Activated CD4-positive, alpha-beta T cell treated with anti-CD3 and anti-CD28 coated beads, Interleukin-2, amount 10 ng/mL, durations not matched to agents 7 days and 5 days (primary cell): ENCODE measurements around the gene ST7L. TPM values are rescaled to one million over a fixed set of nuclear protein-coding genes. Genes with fewer than 3 reads are reported as not detected.

ENCODE experiments used
- CTCF ChIA-PET: fragments of 350-600 bp; sonication (Branson Sonifier 250); formaldehyde crosslinking; loops from one replicate; lab custom pipeline; 2021; ENCODE audit warnings: antibody characterized with exemption; lab: Charles Lee
- POLR2A ChIA-PET: fragments of 350-600 bp; sonication (Branson Sonifier 250); formaldehyde crosslinking; loops from one replicate; lab custom pipeline; 2021; ENCODE audit warnings: antibody characterized with exemption; lab: Charles Lee
- DNase-seq: peaks from one replicate; pipeline ENCODE4 v3.0.0-alpha.2; 2020
- H3K27ac Mint-ChIP-seq: one replicate; pipeline ENCODE4 v1.8.0; 2021; ENCODE audit warnings: mild to moderate bottlenecking, moderate library complexity, mixed read lengths
- H3K27me3 Mint-ChIP-seq: one replicate; pipeline ENCODE4 v1.8.0; 2021; ENCODE audit warnings: mixed read lengths
- H3K36me3 Mint-ChIP-seq: one replicate; pipeline ENCODE4 v1.8.0; 2021; ENCODE audit warnings: low read depth, mixed read lengths
- H3K4me1 Mint-ChIP-seq: one replicate; pipeline ENCODE4 v1.8.0; 2021; ENCODE audit warnings: mixed read lengths
- H3K4me3 Mint-ChIP-seq: one replicate; pipeline ENCODE4 v1.8.0; 2021; ENCODE audit warnings: mild to moderate bottlenecking, moderate library complexity, mixed read lengths
- H3K9me3 Mint-ChIP-seq: one replicate; pipeline ENCODE4 v1.8.0; 2021; ENCODE audit warnings: mixed read lengths
- total RNA-seq, 2 experiments: library from RNA; stranded (reverse); gene quantifications; one replicate each; pipeline ENCODE4 v1.2.3, GENCODE V29; 2021

The ST7L gene
- total RNA-seq, 2 experiments from 2014 or later, result 13.8 to 18.5 TPM

- Mint-ChIP-seq H3K4me1 (peaks cover 6% of the 10 kb centered on the region), H3K27me3 (no peaks in the 10 kb centered on the region), H3K27ac (no peak overlapping the region), H3K36me3 (no peaks in the 10 kb centered on the region), H3K9me3 (no peaks in the 10 kb centered on the region), H3K4me3 (no peak overlapping the region)
- ChIA-PET CTCF (no interaction called here), POLR2A (no interaction called here)
- no peak for DNase-seq
Measured at GRCh38 chr1:112558634-112559033, 60.3 kb downstream of the ST7L start.

- POLR2A ChIA-PET, result no interaction called here
- H3K36me3 Mint-ChIP-seq, result no peaks in the 10 kb centered on the region
- CTCF ChIA-PET, result no interaction called here
- H3K4me1 Mint-ChIP-seq, result peaks cover 6% of the 10 kb centered on the region
- H3K4me3 Mint-ChIP-seq, result no peak overlapping the region
- no peaks in the 10 kb centered on the region for H3K27me3 Mint-ChIP-seq
- no peaks in the 10 kb centered on the region for H3K9me3 Mint-ChIP-seq
- no peak overlapping the region for H3K27ac Mint-ChIP-seq
- DNase-seq, result no peak
Measured at GRCh38 chr1:112557385-112557784, 61.6 kb downstream of the ST7L start.

GRCh38 chr1:112554411-112554810 is 64.5 kb downstream of the ST7L start:
- ChIA-PET CTCF (no interaction called here), POLR2A (no interaction called here)
- no peak overlapping the region for H3K4me3 Mint-ChIP-seq
- no peaks in the 10 kb centered on the region for H3K27me3 Mint-ChIP-seq
- no peak for DNase-seq
- peaks cover 6% of the 10 kb centered on the region for H3K4me1 Mint-ChIP-seq
- H3K36me3 Mint-ChIP-seq, result no peaks in the 10 kb centered on the region
- H3K27ac Mint-ChIP-seq, result no peak overlapping the region
- no peaks in the 10 kb centered on the region for H3K9me3 Mint-ChIP-seq

- H3K27me3 Mint-ChIP-seq, result no peaks in the 10 kb centered on the region
Measured at GRCh38 chr1:112549590-112549989, 69.4 kb downstream of the ST7L start.

GRCh38 chr1:112548547-112548946 is 70.4 kb downstream of the ST7L start:
- no peaks in the 10 kb centered on the region for H3K9me3 Mint-ChIP-seq
- H3K4me1 Mint-ChIP-seq, result no peaks in the 10 kb centered on the region
- no peak overlapping the region for H3K27ac Mint-ChIP-seq
- no peak overlapping the region for H3K4me3 Mint-ChIP-seq
- ChIA-PET POLR2A (no interaction called here), CTCF (interaction anchor here (0.7 kb wide), 1 partner anchor 13 kb away, joined by 7 read pairs; no protein-coding TSS in a partner anchor)
- H3K36me3 Mint-ChIP-seq, result peaks cover 1% of the 10 kb centered on the region
- no peak for DNase-seq
- no peaks in the 10 kb centered on the region for H3K27me3 Mint-ChIP-seq

More at GRCh38 chr1:112549590-112549989, 69.4 kb downstream of the ST7L start:
- Mint-ChIP-seq H3K4me3 (no peak overlapping the region), H3K27ac (no peak overlapping the region), H3K36me3 (peaks cover 1% of the 10 kb centered on the region), H3K4me1 (no peaks in the 10 kb centered on the region), H3K9me3 (no peaks in the 10 kb centered on the region)
- CTCF ChIA-PET, result interaction anchor here (0.6 kb wide), 1 partner anchor 344 kb away, joined by 3 read pairs; no protein-coding TSS in a partner anchor
- DNase-seq, result no peak
- POLR2A ChIA-PET, result no interaction called here

GRCh38 chr1:112546076-112546475 is 72.9 kb downstream of the ST7L start:
- Mint-ChIP-seq H3K9me3 (no peaks in the 10 kb centered on the region), H3K27me3 (no peaks in the 10 kb centered on the region), H3K4me3 (no peak overlapping the region), H3K4me1 (no peaks in the 10 kb centered on the region), H3K27ac (no peak overlapping the region), H3K36me3 (peaks cover 1% of the 10 kb centered on the region)
- DNase-seq, result no peak
- ChIA-PET CTCF (interaction anchor here (0.8 kb wide), 1 partner anchor 107 kb away, joined by 6 read pairs; no protein-coding TSS in a partner anchor), POLR2A (no interaction called here)

GRCh38 chr1:112544751-112545150 is 74.2 kb downstream of the ST7L start:
- no peak for DNase-seq
- ChIA-PET POLR2A (no interaction called here), CTCF (interaction anchor here (1.3 kb wide), 1 partner anchor 42 kb away, joined by 3 read pairs; no protein-coding TSS in a partner anchor)
- Mint-ChIP-seq H3K27ac (no peak overlapping the region), H3K4me3 (no peak overlapping the region), H3K9me3 (no peaks in the 10 kb centered on the region), H3K27me3 (no peaks in the 10 kb centered on the region), H3K4me1 (no peaks in the 10 kb centered on the region), H3K36me3 (peaks cover 1% of the 10 kb centered on the region)

- POLR2A ChIA-PET, result no interaction called here
- Mint-ChIP-seq H3K4me3 (no peak overlapping the region), H3K27ac (no peak overlapping the region), H3K4me1 (no peaks in the 10 kb centered on the region), H3K36me3 (peaks cover 1% of the 10 kb centered on the region), H3K27me3 (no peaks in the 10 kb centered on the region), H3K9me3 (no peaks in the 10 kb centered on the region)
- CTCF ChIA-PET, result interaction anchor here (0.6 to 1.3 kb wide), 4 partner anchors 9 to 142 kb away, joined by 3 to 5 read pairs (median 3); no protein-coding TSS in a partner anchor
- no peak for DNase-seq
Measured at GRCh38 chr1:112544011-112544688, 74.8 kb downstream of the ST7L start.

GRCh38 chr1:112542206-112542973 is 76.6 kb downstream of the ST7L start:
- CTCF ChIA-PET, result interaction anchor here (0.7 to 1.6 kb wide), 4 partner anchors 11 to 40 kb away, joined by 3 to 6 read pairs (median 3); no protein-coding TSS in a partner anchor
- POLR2A ChIA-PET, result no interaction called here
- Mint-ChIP-seq H3K27me3 (no peaks in the 10 kb centered on the region), H3K4me1 (no peaks in the 10 kb centered on the region), H3K36me3 (no peaks in the 10 kb centered on the region), H3K27ac (no peak overlapping the region), H3K4me3 (no peak overlapping the region), H3K9me3 (no peaks in the 10 kb centered on the region)
- no peak for DNase-seq

GRCh38 chr1:112541299-112541698 is 77.6 kb downstream of the ST7L start:
- Mint-ChIP-seq H3K27me3 (no peaks in the 10 kb centered on the region), H3K4me3 (no peak overlapping the region), H3K36me3 (no peaks in the 10 kb centered on the region), H3K9me3 (no peaks in the 10 kb centered on the region), H3K4me1 (no peaks in the 10 kb centered on the region), H3K27ac (no peak overlapping the region)
- ChIA-PET CTCF (interaction anchor here (0.6 to 1.0 kb wide), 2 partner anchors 39 to 57 kb away, joined by 3 to 4 read pairs; no protein-coding TSS in a partner anchor), POLR2A (interaction anchor here (0.6 kb wide), 1 partner anchor 35 kb away, joined by 3 read pairs; no protein-coding TSS in a partner anchor)
- no peak for DNase-seq

- no peak for DNase-seq
- Mint-ChIP-seq H3K4me3 (no peak overlapping the region), H3K27me3 (no peaks in the 10 kb centered on the region), H3K9me3 (no peaks in the 10 kb centered on the region), H3K4me1 (no peaks in the 10 kb centered on the region), H3K27ac (no peak overlapping the region), H3K36me3 (no peaks in the 10 kb centered on the region)
- ChIA-PET POLR2A (no interaction called here), CTCF (interaction anchor here (0.7 kb wide), 1 partner anchor 1196 kb away, joined by 5 read pairs; no protein-coding TSS in a partner anchor)
Measured at GRCh38 chr1:112540226-112540794, 78.6 kb downstream of the ST7L start.

- DNase-seq, result no peak
- Mint-ChIP-seq H3K36me3 (no peaks in the 10 kb centered on the region), H3K4me3 (no peak overlapping the region), H3K9me3 (no peaks in the 10 kb centered on the region), H3K27me3 (no peaks in the 10 kb centered on the region), H3K4me1 (no peaks in the 10 kb centered on the region), H3K27ac (no peak overlapping the region)
- ChIA-PET CTCF (interaction anchor here (1.6 kb wide), 1 partner anchor 11 kb away, joined by 3 read pairs; no protein-coding TSS in a partner anchor), POLR2A (no interaction called here)
Measured at GRCh38 chr1:112538883-112539282, 80.1 kb downstream of the ST7L start.
